ENCODE results near the gene AEBP1. TPM values are rescaled to one million over a fixed set of nuclear protein-coding genes. Genes with fewer than 3 reads are reported as not detected.

The AEBP1 gene
- total RNA-seq, 1 experiment from 2014 or later, result 0.54 TPM

GRCh38 chr7:44107116-44107960 is 3.2 kb downstream of the AEBP1 start:
- Mint-ChIP-seq H3K4me1 (ENCODE audit: low read depth, unreplicated experiment) (no peaks in the 10 kb centered on the region), H3K9me3 (ENCODE audit: unreplicated experiment) (no peaks in the 10 kb centered on the region), H3K27me3 (ENCODE audit: insufficient read depth, unreplicated experiment) (no peaks in the 10 kb centered on the region), H3K36me3 (ENCODE audit: insufficient read depth, unreplicated experiment) (peaks cover 14% of the 10 kb centered on the region), H3K4me3 (ENCODE audit: unreplicated experiment) (no peak overlapping the region), H3K27ac (ENCODE audit: unreplicated experiment) (no peak overlapping the region)
- Histone ChIP-seq H3K4me3 (ENCODE audit: low read depth, low read length) (no peak overlapping the region), H3K27me3 (replicated peaks; ENCODE audit: control insufficient read depth, insufficient read depth, low read length) (no peaks in the 10 kb centered on the region; the same call in 1 of the 2 replicates), H3K9me3 (no peaks in the 10 kb centered on the region), H3K36me3 (ENCODE audit: control insufficient read depth, insufficient read depth, low read length) (no peaks in the 10 kb centered on the region; the same call in 1 of the 2 replicates), H3K4me1 (no peaks in the 10 kb centered on the region)
- intact Hi-C loops (cut with micrococcal nuclease; ENCODE audit: unreplicated experiment), result no loop called here
- BruUV-seq (replicated peaks), result no TSS peak
- ChIA-PET CTCF (no interaction called here), POLR2A (no interaction called here)
- TF ChIP-seq CTCF (IDR thresholded peaks at IDR 0.05; ENCODE audit: insufficient read depth in 1 of 2, low read depth in 1 of 2, low read length in 1 of 2, severe bottlenecking in 1 of 2, unreplicated experiment in 1 of 2), result no peak
- DNase-seq, result no peak

DNA sequence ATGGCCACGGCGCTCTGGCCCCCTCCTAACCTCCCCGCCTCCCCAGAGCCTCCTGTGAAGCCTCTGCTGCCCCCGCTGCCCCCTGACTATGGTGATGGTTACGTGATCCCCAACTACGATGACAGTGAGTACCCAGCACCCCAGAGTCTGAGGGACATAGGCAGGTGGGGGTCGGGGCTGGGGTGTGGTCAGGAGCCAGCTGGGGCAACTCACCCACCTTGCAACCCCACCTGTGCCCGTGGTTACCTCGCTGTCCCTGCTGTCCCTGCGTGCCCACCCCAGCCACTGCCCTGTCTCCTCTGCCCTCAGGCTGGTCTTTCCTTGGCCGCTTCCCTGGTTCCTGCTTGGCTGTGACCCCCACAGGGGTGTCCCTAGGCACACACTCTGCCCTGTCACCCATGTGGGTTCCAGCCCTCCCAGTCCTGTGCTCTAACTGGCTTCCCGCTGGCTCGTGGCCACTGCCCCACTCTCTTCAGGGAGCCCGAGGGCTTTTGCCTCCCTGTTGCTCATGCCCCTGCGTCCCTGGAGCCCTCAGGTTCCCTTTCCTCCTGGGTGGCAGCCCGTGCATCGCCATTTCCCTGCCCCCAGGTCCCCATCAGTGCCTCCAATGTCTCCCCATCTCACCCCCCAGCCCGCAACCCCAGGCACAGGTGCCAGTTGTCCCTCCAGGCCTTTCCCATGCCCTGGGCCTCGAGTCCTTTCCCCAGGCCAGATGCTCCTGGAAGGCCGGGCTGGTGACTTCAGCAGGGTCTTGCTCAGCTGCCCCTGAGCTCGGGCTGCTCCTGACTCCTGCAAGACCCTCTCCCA is 4.0 kb downstream of the AEBP1 start:
- intact Hi-C loops (cut with micrococcal nuclease; ENCODE audit: unreplicated experiment), result no loop called here
- POLR2A ChIA-PET, result no interaction called here
- H3K27ac Mint-ChIP-seq (ENCODE audit: unreplicated experiment), result no peak overlapping the region

More for the DNA sequence above, 4.0 kb downstream of the AEBP1 start:
- Histone ChIP-seq H3K36me3 (ENCODE audit: control insufficient read depth, insufficient read depth, low read length) (no peaks in the 10 kb centered on the region; the same call in 1 of the 2 replicates), H3K9me3 (no peaks in the 10 kb centered on the region), H3K27me3 (replicated peaks; ENCODE audit: control insufficient read depth, insufficient read depth, low read length) (no peaks in the 10 kb centered on the region; the same call in 1 of the 2 replicates), H3K4me1 (no peaks in the 10 kb centered on the region), H3K4me3 (ENCODE audit: low read depth, low read length) (no peak overlapping the region)
- Mint-ChIP-seq H3K4me3 (ENCODE audit: unreplicated experiment) (no peak overlapping the region), H3K27me3 (ENCODE audit: insufficient read depth, unreplicated experiment) (no peaks in the 10 kb centered on the region), H3K9me3 (ENCODE audit: unreplicated experiment) (no peaks in the 10 kb centered on the region), H3K36me3 (ENCODE audit: insufficient read depth, unreplicated experiment) (peaks cover 15% of the 10 kb centered on the region), H3K4me1 (ENCODE audit: low read depth, unreplicated experiment) (no peaks in the 10 kb centered on the region)
- no peak for DNase-seq
- CTCF ChIA-PET, result no interaction called here
- BruUV-seq (replicated peaks), result no TSS peak
- no peak for TF ChIP-seq CTCF (IDR thresholded peaks at IDR 0.05; ENCODE audit: insufficient read depth in 1 of 2, low read depth in 1 of 2, low read length in 1 of 2, severe bottlenecking in 1 of 2, unreplicated experiment in 1 of 2)

All from Caco-2 (cell line).